HG03457 (cell line): ENCODE measurements around the gene GLI1.
A peak's percentile ranks its signal among the peaks of the same experiment; 100 is the strongest.

Experiments used
- ATAC-seq: cut with Tn5 transposase; IDR thresholded peaks from one replicate; pipeline ENCODE4 v1.9.1; 2021; ENCODE audit warnings: moderate number of reproducible peaks; ENCODE audit not compliant: unreplicated experiment

Gene GLI1

DNA sequence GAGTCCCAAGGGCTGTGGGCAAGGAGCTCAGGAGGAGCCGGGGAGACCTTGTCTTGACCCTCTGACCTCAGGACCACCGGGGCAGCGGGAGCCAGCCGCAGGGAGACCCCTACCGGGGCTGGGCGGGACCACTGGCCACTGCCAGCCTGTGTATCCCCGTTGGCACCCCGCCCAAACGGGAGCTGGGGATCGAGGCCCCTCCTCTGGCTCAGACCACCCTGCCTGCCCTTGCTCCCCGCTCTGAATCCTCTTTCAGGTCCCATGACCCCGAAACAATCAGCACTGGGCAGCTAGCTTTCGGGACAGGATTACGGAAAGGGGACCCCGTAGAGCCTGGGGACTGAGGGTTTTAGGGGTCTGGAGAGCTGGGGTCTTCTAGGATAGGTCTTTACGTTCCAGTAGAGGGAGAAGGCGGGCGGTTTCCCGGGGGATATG lies 1.3 kb downstream of the GLI1 start:
- no peak for ATAC-seq

DNA sequence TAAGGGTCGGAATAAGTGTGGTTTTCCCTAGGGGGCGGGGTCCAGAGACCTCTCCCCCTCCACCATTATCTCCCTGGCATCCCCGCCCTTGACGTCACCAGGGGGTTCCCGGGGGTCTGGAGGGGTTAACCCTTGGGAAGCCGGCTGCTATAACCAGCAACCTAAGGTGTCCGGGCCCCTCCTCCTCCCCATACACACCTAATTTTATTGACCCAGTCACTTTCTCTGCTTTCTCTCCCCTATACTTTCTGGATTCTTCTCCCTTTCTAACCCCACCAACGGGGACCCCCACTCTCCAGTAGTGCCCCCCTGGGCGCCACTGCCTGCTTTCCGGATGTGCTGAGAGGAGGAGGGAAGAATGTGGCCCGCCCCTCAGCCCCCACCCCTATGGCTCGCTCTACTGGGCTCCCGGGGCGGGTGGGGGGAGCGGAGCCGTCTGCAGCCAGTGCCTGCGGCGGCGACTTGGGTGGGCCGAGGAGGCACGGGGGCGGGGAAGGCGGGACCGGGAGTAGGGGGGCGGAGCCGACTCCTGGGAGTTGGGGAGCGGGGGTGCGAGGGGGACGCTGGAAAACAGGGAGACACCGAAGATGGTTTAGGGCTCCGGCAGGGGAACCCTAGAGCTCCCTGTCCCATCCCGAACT lies 1.8 kb downstream of the GLI1 start:
- no peak for ATAC-seq

DNA sequence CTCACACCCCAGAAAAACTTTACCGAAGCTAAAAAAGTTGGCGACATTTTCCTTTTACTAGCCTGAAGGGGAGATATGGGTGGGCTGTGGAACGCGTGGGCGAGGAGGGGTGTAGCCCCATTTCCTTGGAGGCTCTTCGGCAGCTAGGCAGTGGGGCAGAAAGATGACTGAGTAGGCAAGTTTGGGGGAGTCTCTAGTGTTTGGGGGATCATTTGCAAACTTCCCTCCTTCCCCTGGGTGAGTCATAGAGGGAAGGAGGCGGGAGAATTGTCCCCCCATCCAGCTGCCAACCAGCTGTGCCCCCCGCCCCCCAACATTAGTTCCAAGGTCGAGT lies 2.3 kb downstream of the GLI1 start:
- no peak for ATAC-seq

DNA sequence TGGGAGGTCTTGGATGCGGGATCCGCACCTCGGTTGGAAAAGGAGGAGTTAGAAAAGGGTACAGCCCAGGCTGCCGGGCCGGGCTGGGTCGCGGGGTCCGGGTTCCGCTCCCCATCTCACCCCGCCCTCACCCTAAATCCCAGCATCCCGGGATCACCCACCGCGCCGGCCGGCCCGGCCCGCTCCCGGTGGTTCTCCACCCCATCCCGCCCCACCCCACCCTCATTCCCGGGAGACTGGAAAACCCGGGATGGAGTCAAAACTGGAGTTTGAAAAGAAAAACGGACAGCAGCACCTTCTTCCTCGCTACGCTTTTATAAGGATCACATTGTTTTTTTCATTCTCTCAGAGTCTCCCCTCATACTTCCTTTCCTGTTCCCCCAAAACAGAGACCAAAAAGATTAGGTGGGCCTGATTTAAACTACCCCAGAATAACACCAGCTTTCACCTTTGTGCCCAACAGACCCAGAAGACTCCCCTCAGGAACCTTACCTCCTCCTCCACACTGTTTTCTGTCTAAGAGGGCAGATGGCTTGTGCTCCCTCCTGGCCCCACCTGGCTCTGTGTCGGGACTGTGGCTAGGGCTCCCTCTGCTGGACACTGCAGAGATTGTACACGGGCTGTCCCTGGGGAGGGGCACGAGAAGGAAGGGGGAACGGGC lies 2.8 kb downstream of the GLI1 start:
- ATAC-seq: peak; percentile 45

DNA sequence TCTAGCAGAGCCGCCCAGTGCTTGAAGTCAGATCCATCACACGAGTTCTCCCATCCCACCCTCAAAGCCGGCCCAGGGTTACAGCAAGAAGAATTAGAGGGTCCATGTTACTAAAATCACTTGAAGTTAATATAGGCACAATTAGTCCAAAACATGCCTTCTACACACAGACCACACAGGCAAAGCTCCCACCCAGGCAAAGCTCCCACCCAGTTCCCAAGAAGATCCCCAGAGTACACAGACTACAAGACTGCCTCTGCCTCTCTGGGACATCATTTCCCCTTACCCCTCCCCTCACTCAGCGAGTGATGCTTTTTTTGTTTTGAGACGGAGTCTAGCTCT lies 3.3 kb downstream of the GLI1 start:
- ATAC-seq: no peak

DNA sequence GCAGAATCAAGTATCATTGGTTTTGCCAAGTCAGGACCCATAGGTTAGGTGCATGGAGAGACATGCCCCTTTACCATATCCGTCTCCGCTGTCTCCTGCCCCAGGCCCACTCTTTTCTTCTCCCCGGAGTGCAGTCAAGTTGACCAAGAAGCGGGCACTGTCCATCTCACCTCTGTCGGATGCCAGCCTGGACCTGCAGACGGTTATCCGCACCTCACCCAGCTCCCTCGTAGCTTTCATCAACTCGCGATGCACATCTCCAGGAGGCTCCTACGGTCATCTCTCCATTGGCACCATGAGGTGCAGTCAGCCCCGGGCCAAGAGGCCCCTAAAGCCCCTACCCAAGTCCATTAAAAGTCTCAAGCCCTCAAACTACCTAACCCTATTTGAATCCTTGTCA lies 5.0 kb downstream of the GLI1 start:
- no peak for ATAC-seq

DNA sequence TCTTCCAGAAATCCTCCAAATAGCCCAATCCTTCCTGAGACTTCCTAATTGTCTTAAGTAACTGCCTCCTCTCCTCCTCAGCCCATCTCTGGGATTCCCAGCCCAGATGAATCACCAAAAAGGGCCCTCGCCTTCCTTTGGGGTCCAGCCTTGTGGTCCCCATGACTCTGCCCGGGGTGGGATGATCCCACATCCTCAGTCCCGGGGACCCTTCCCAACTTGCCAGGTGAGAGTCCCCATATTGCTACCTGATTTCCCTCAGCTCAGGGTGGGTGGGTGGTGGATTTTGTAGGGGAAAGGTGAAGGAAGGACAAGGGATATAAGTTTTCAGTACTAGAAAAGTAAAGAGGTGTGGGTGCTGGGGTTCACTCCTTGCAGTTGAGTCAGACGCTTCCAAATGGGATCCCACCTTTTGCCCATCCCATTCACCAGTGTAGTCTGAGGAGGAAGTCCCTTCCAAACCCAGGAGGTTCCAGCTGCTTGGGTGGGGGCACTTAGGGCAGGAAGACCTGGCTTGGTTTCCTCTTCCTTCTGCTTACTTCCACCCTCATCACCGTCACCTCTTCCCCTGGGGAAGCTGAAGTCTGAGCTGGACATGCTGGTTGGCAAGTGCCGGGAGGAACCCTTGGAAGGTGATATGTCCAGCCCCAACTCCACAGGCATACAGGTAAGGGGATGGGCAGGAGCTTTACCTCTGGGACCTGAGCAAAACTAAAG lies 5.6 kb downstream of the GLI1 start:
- no peak for ATAC-seq

DNA sequence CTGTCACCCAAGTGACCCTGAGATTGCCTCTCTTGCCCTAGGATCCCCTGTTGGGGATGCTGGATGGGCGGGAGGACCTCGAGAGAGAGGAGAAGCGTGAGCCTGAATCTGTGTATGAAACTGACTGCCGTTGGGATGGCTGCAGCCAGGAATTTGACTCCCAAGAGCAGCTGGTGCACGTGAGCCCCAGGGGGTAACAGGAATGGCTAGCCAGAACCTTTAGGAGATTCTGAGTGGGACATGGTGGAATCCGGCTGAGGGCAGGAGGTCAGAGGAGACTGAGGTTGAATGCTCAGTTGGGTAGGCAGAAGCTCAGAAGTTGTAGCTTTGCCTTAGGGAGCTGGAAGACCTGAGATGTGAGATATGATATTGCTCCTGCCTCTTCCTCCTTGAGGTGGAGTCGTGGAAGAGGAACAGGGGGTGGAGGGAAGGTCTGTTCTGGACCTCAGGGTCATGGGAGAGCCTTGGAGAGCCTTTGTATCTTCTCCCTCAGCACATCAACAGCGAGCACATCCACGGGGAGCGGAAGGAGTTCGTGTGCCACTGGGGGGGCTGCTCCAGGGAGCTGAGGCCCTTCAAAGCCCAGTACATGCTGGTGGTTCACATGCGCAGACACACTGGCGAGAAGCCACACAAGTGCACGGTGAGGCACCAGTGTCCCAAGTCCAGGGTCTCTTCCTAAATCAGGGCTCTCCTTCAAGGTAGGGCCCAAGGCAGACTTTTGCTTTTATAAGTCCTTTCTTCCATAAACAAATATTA lies 6.3 kb downstream of the GLI1 start:
- no peak for ATAC-seq

DNA sequence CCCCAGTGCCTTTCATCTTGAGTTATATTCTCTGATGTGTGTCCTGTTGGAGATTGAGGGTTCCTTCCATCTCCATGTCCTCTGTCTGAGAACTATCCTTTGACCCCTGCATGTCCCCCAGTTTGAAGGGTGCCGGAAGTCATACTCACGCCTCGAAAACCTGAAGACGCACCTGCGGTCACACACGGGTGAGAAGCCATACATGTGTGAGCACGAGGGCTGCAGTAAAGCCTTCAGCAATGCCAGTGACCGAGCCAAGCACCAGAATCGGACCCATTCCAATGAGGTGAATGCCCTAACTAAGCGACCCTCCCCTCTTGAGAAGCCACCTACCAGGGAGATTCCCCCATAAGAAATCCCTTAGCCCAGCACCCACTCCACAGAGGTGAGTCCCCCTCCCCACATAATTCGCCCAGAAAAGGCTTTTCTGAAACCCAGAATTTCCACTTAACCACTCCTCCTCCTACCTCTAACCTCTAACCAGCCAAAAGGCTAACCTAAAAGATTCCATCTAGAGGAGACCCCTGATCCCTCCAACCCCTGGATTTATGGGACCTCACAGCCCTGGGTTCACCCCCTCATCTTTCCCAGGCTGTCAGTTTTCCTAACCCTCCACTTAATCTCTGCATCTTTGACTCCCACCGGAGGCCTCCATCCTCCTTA lies 7.8 kb downstream of the GLI1 start:
- no peak for ATAC-seq

DNA sequence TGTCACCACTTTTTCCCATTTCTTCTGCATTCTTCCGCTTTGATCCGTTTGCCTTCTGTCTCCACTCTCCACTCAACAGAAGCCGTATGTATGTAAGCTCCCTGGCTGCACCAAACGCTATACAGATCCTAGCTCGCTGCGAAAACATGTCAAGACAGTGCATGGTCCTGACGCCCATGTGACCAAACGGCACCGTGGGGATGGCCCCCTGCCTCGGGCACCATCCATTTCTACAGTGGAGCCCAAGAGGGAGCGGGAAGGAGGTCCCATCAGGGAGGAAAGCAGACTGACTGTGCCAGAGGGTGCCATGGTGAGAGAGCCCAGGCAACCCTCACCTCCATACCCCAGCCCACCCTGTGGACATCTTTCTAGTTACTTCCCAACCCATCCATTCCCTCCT lies 8.3 kb downstream of the GLI1 start:
- no peak for ATAC-seq

DNA sequence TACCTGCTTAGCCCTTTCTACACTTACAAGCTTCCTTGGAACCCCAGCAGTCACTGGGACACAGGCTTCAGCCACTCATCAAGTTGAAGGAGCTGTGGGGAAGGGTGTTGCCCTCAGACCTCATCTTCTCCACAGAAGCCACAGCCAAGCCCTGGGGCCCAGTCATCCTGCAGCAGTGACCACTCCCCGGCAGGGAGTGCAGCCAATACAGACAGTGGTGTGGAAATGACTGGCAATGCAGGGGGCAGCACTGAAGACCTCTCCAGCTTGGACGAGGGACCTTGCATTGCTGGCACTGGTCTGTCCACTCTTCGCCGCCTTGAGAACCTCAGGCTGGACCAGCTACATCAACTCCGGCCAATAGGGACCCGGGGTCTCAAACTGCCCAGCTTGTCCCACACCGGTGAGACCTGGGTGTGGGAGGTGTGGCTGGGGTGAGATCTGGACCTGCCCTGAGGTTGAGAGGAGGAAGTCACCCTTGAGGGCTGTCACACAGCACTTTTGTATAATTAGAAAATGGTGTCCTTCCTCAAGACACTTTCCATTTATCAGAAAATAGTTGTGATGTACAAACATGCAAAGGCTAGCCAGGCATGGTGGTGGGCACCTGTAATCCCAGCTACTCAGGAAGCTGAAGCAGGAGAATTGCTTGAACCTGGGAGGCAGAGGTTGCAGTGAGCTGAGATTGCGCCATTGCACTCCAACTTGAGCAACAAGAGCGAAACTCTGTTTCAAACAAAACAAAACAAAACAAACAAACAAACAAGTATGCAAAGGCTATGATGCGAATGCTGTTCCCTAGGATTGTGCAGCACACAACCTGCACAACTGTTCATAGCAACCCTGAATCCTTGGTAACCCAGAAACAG lies 9.9 kb downstream of the GLI1 start:
- ATAC-seq: no peak

DNA sequence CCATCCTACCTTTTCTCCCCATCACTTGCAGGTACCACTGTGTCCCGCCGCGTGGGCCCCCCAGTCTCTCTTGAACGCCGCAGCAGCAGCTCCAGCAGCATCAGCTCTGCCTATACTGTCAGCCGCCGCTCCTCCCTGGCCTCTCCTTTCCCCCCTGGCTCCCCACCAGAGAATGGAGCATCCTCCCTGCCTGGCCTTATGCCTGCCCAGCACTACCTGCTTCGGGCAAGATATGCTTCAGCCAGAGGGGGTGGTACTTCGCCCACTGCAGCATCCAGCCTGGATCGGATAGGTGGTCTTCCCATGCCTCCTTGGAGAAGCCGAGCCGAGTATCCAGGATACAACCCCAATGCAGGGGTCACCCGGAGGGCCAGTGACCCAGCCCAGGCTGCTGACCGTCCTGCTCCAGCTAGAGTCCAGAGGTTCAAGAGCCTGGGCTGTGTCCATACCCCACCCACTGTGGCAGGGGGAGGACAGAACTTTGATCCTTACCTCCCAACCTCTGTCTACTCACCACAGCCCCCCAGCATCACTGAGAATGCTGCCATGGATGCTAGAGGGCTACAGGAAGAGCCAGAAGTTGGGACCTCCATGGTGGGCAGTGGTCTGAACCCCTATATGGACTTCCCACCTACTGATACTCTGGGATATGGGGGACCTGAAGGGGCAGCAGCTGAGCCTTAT lies 10.8 kb downstream of the GLI1 start:
- ATAC-seq: no peak

DNA sequence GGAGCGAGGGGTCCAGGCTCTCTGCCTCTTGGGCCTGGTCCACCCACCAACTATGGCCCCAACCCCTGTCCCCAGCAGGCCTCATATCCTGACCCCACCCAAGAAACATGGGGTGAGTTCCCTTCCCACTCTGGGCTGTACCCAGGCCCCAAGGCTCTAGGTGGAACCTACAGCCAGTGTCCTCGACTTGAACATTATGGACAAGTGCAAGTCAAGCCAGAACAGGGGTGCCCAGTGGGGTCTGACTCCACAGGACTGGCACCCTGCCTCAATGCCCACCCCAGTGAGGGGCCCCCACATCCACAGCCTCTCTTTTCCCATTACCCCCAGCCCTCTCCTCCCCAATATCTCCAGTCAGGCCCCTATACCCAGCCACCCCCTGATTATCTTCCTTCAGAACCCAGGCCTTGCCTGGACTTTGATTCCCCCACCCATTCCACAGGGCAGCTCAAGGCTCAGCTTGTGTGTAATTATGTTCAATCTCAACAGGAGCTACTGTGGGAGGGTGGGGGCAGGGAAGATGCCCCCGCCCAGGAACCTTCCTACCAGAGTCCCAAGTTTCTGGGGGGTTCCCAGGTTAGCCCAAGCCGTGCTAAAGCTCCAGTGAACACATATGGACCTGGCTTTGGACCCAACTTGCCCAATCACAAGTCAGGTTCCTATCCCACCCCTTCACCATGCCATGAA lies 11.5 kb downstream of the GLI1 start:
- ATAC-seq: no peak

DNA sequence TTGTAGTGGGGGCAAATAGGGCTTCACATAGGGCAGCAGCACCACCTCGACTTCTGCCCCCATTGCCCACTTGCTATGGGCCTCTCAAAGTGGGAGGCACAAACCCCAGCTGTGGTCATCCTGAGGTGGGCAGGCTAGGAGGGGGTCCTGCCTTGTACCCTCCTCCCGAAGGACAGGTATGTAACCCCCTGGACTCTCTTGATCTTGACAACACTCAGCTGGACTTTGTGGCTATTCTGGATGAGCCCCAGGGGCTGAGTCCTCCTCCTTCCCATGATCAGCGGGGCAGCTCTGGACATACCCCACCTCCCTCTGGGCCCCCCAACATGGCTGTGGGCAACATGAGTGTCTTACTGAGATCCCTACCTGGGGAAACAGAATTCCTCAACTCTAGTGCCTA lies 12.1 kb downstream of the GLI1 start:
- ATAC-seq: no peak

DNA sequence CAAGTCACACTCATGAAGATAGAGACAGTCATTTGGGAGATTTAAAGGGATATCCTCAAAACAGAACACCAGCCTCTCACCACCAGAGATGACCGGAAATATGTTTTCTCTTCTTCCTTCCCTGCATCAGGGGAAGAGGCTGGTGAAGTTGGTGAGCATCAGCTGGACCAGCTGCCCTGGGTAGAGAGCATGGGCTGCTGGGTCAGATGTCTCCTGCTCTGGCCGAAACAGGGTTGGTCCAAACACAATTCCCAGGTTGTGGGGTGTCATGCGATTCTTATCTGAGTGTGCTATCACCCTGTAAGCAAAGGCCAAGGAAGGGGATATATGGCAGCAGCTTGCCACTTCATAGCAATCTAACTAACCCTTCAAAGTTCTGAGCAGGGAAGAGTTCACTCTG lies 12.8 kb downstream of the GLI1 start:
- ATAC-seq: no peak

DNA sequence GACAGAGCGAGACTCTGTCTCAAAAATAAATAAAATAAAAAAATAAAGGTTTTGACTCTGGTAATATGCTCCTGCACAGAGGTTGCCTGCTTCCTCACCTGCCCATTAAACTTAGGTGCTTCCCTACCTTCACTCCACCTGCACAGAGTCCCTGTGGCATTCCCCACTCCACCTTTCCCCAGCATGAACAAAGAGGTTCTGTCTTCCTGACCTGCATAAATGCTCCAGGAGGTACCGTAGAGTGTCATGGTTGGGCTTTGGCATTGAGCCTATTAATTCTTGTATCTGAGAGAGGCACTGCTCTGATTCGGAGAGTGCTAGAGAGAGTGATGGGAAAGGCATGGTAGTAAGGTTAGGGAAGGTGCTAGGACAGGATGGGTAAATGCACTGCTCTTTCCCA lies 13.8 kb downstream of the GLI1 start:
- no peak for ATAC-seq

DNA sequence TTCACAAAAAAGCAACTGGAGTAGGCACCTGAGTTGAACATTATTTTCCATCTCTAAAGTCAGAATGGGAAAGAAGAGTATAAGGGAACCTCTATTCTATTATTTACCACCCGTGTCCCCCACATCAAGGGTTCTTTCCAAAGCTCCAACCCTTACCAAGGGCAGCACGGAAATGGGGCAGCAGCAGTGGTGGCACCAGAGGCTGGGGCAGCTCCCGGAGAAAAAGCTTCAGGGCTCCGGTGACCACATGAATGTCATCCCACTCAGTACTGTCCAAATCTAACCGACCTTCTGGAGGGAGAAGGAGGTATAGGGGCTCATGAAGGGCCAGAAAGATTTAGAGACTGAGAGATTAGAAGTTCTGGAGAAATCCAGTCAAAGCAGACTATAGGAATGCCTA lies 14.3 kb downstream of the GLI1 start:
- ATAC-seq: no peak

DNA sequence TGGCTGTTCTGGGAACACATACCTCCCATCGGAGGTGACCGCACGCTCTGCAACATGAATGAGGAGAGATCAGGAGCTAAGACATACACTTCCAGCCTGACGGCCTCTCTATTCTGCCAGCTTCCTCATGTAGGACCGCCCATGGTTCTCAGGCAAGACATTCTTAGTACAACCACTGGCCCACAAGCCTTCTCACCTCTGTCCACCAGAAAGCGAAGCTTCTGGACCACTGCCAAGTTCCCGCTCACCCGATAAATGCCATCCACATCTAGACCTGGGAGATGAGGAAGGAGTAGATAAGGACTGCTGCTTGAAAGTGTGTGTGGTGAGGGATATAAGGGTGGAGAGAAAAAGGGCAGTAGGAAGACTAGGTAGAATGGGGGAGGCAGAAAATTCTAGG lies 14.8 kb downstream of the GLI1 start:
- no peak for ATAC-seq

DNA sequence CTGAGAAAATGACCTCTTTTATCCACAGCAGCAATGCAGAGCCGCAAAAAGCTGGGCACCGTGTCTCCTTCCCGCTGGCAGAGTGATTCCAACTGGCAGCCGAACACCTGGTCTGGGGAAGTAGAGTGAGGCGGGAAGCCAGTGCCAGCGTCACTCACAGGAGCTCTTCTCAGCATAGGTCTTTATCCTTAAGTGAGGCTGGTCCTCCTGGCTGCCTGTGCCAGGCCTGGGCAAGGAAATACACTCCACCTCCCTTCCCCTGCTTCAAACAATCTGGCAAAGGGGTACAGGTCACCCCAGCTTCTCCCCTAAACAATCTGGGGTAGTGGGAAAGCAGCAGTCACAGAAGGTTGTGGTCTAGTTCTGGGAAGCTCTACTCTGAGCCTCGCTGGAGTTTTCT lies 15.3 kb downstream of the GLI1 start:
- no peak for ATAC-seq
